IMR-90 (cell line): ENCODE data around the gene MEOX2. TPM values are rescaled to one million over a fixed set of nuclear protein-coding genes. Genes with fewer than 3 reads are reported as not detected.

Source experiments
- ATAC-seq: fragments of 200-7000 bp; cut with Tn5 transposase; 2 replicates; pipeline ENCODE4 v1.9.1; 2020; ENCODE audit warnings: low read depth, mild to moderate bottlenecking, moderate library complexity
- BruUV-seq: library from RNA; stranded (reverse); fragments of 400-500 nt; replicated peaks from 2 replicates; lab custom pipeline; 2021; lab: Mats Ljungman, UMichigan
- CTCF ChIA-PET: fragments of 300-600 bp; formaldehyde crosslinking; extraction: SDS; loops from one replicate; lab custom pipeline; 2021; ENCODE audit warnings: antibody characterized with exemption; lab: Yijun Ruan, JAX
- POLR2A ChIA-PET: fragments of 300-600 bp; sonication (Branson Sonifier 250); formaldehyde crosslinking; loops from one replicate; lab custom pipeline; 2022; ENCODE audit warnings: antibody characterized with exemption; ENCODE audit not compliant: unreplicated experiment; lab: Charles Lee
- DNase-seq: peaks from one replicate; pipeline ENCODE4 v3.0.0; 2013
- H2AFZ ChIP-seq: replicated peaks from 2 replicates; pipeline ENCODE3; 2013; ENCODE audit warnings: low read length, mild to moderate bottlenecking; ENCODE audit not compliant: poor library complexity
- H2AK5ac ChIP-seq: 2 replicates; pipeline ENCODE4 v1.6.1; 2013; ENCODE audit warnings: low read depth, low read length, inconsistent platforms
- H2AK9ac ChIP-seq: replicated peaks from 2 replicates; pipeline ENCODE3; 2013; ENCODE audit warnings: mild to moderate bottlenecking, low read depth, low read length, moderate library complexity; ENCODE audit not compliant: poor library complexity
- H2BK120ac ChIP-seq: 2 replicates; pipeline ENCODE4 v1.6.1; 2013; ENCODE audit warnings: low read depth, low read length, inconsistent platforms
- H2BK15ac ChIP-seq: 3 replicates; pipeline ENCODE4 v1.6.1; 2013; ENCODE audit warnings: low read depth, low read length, inconsistent platforms
- H2BK20ac ChIP-seq: 2 replicates; pipeline ENCODE4 v1.6.1; 2013; ENCODE audit warnings: low read depth, mild to moderate bottlenecking, inconsistent platforms, low read length, moderate library complexity
- H2BK5ac ChIP-seq: 2 replicates; pipeline ENCODE4 v1.6.1; 2013; ENCODE audit warnings: mild to moderate bottlenecking, low read depth, low read length, inconsistent platforms; ENCODE audit not compliant: poor library complexity, severe bottlenecking
- H3K14ac ChIP-seq: replicated peaks from 2 replicates; pipeline ENCODE4 v1.6.1; 2013; ENCODE audit warnings: low read depth, low read length, inconsistent platforms
- H3K18ac ChIP-seq: 2 replicates; pipeline ENCODE4 v1.6.1; 2013; ENCODE audit warnings: low read depth, low read length, control low read depth
- H3K23ac ChIP-seq: 2 replicates; pipeline ENCODE4 v1.6.1; 2013; ENCODE audit warnings: low read depth, low read length, inconsistent platforms
- H3K27ac ChIP-seq: 2 replicates; pipeline ENCODE4 v1.5.1; 2013; ENCODE audit warnings: mild to moderate bottlenecking, control low read depth, low read length; ENCODE audit not compliant: insufficient read depth
- H3K27me3 ChIP-seq: 2 replicates; pipeline ENCODE4 v1.6.1; 2013; ENCODE audit warnings: low read length; ENCODE audit not compliant: control insufficient read depth, insufficient read depth
- H3K36me3 ChIP-seq: 2 replicates; pipeline ENCODE4 v1.6.1; 2013; ENCODE audit warnings: low read length, mixed read lengths; ENCODE audit not compliant: control insufficient read depth, insufficient read depth
- H3K4ac ChIP-seq: 2 replicates; pipeline ENCODE4 v1.6.1; 2013; ENCODE audit warnings: low read depth, low read length, inconsistent platforms
- H3K4me1 ChIP-seq: 2 replicates; pipeline ENCODE4 v1.6.1; 2013; ENCODE audit warnings: low read length, mixed read lengths; ENCODE audit not compliant: control insufficient read depth, insufficient read depth
- H3K4me2 ChIP-seq: 2 replicates; pipeline ENCODE4 v1.6.1; 2013; ENCODE audit warnings: low read depth, mild to moderate bottlenecking, control low read depth, low read length, moderate library complexity
- H3K4me3 ChIP-seq: 2 replicates; pipeline ENCODE4 v1.5.1; 2013; ENCODE audit warnings: low read depth, mild to moderate bottlenecking, control low read depth, low read length, moderate library complexity; ENCODE audit not compliant: insufficient read depth
- H3K56ac ChIP-seq: 2 replicates; pipeline ENCODE4 v1.6.1; 2013; ENCODE audit warnings: low read length, inconsistent platforms; ENCODE audit not compliant: insufficient read depth; ENCODE audit errors: extremely low read depth
- H3K79me1 ChIP-seq, 2 experiments: 2 replicates each; pipeline ENCODE4 v1.6.1; 2013; ENCODE audit warnings: low read length in 2 of 2, inconsistent platforms in 1 of 2, low read depth in 1 of 2
- H3K9ac ChIP-seq: 2 replicates; pipeline ENCODE4 v1.6.1; 2013; ENCODE audit warnings: low read depth, low read length, control low read depth
- H3K9me1 ChIP-seq: 2 replicates; pipeline ENCODE4 v1.6.1; 2013; ENCODE audit warnings: low read length, inconsistent platforms; ENCODE audit not compliant: insufficient read depth
- H3K9me3 ChIP-seq: 2 replicates; pipeline ENCODE4 v1.6.1; 2013; ENCODE audit warnings: low read length; ENCODE audit not compliant: control insufficient read depth, insufficient read depth
- H4K20me1 ChIP-seq: 2 replicates; pipeline ENCODE4 v1.6.1; 2013; ENCODE audit warnings: low read length, inconsistent platforms; ENCODE audit not compliant: insufficient read depth
- H4K5ac ChIP-seq: 2 replicates; pipeline ENCODE4 v1.6.1; 2013; ENCODE audit warnings: mild to moderate bottlenecking, low read depth, low read length, control low read depth
- H4K8ac ChIP-seq, 2 experiments: 2 replicates each; pipeline ENCODE4 v1.6.1; 2013; ENCODE audit warnings: low read depth in 2 of 2, low read length in 2 of 2, control low read depth in 1 of 2, inconsistent platforms in 1 of 2
- H4K91ac ChIP-seq: 2 replicates; pipeline ENCODE4 v1.6.1; 2013; ENCODE audit warnings: low read depth, low read length, inconsistent platforms; ENCODE audit not compliant: insufficient read depth
- BHLHE40 ChIP-seq: fragments of 150-350 bp; IDR thresholded peaks from 2 replicates; pipeline ENCODE4 v1.6.1; 2016; ENCODE audit warnings: mild to moderate bottlenecking, low read depth, low read length
- CEBPB ChIP-seq: IDR thresholded peaks from 2 replicates; pipeline ENCODE4 v1.6.1; 2012; ENCODE audit warnings: low read depth, low read length, improper control_type of control experiment
- FOS ChIP-seq: fragments of 150-350 bp; IDR thresholded peaks from 2 replicates; pipeline ENCODE4 v1.6.1; 2016; ENCODE audit warnings: low read depth, low read length
- MAZ ChIP-seq: IDR thresholded peaks from 2 replicates; pipeline ENCODE4 v1.6.1; 2012; ENCODE audit warnings: low read depth, mild to moderate bottlenecking, low read length, improper control_type of control experiment, moderate library complexity, borderline replicate concordance
- MXI1 ChIP-seq: IDR thresholded peaks from 2 replicates; pipeline ENCODE4 v1.6.1; 2012; ENCODE audit warnings: low read depth, mild to moderate bottlenecking, low read length, moderate library complexity, borderline replicate concordance
- RAD21 ChIP-seq: IDR thresholded peaks from 2 replicates; pipeline ENCODE4 v1.6.1; 2012; ENCODE audit warnings: low read length, improper control_type of control experiment
- RFX5 ChIP-seq: IDR thresholded peaks from 2 replicates; pipeline ENCODE4 v1.8.0; 2012; ENCODE audit warnings: low read depth, mild to moderate bottlenecking, low read length, moderate library complexity
- SMC3 ChIP-seq: fragments of 150-350 bp; IDR thresholded peaks from 2 replicates; pipeline ENCODE4 v1.6.1; 2016; ENCODE audit warnings: low read depth, mild to moderate bottlenecking, antibody characterized with exemption, low read length, moderate library complexity
- WGBS, 2 experiments: methylation state at CpG; one replicate each; pipeline versions ENCODE4 v1.1.5 to v1.1.7; 2013; ENCODE audit warnings: missing lambda C conversion rate in 2 of 2; ENCODE audit not compliant: insufficient read length in 1 of 2; ENCODE audit errors: extremely low coverage in 2 of 2; 5-methylcytosine and 5-hydroxymethylcytosine counted together
- dilution Hi-C: fragments of 300-500 bp; cut with HindIII; formaldehyde crosslinking; loops from one replicate; pipeline ENCODE4 v1.14.3; 2018; ENCODE audit warnings: low sequenced_read_pairs; ENCODE audit not compliant: unreplicated experiment
- in situ Hi-C: fragments of 300-500 bp; cut with MboI; formaldehyde crosslinking; loops from 3 replicates; pipeline ENCODE4 v1.14.3; 2019; ENCODE audit warnings: low sequenced_read_pairs, inconsistent platforms, mixed read lengths
- intact Hi-C: fragments of 100-400 bp; cut with micrococcal nuclease; formaldehyde crosslinking; loops from 2 replicates; pipeline ENCODE4 v1.10.0; 2022
- polyA plus RNA-seq, 3 experiments: library from polyadenylated mRNA; depleted of rRNA; stranded (reverse); fragments of >200 nt; gene quantifications; 2 replicates each; pipeline ENCODE4 v1.2.3, GENCODE V29; 2012; ENCODE audit warnings: low replicate concordance in 1 of 3
- total RNA-seq: library from RNA; depleted of rRNA; stranded (reverse); fragments of >200 nt; gene quantifications from 2 replicates; pipeline ENCODE4 v1.2.3, GENCODE V29; 2012

Gene MEOX2
- total and polyA plus RNA-seq, 2 of the 4 experiments (the other 2 are of a cell fraction) = under 0.01 TPM; not detected in 1

- no peak overlapping the region for H2AFZ ChIP-seq
- H3K9ac ChIP-seq = no peak overlapping the region
- no peak overlapping the region for H2AK9ac ChIP-seq
- no peak overlapping the region for H2BK15ac ChIP-seq
- in situ Hi-C loops = no loop called here
- no peak overlapping the region for H3K27ac ChIP-seq
- DNase-seq = no peak
- intact Hi-C loops = no loop called here
- no peaks in the 10 kb centered on the region for H3K9me1 ChIP-seq
- TF ChIP-seq FOS (no peak), BHLHE40 (no peak), MXI1 (no peak), MAZ (no peak), RAD21 (no peak), SMC3 (no peak), CEBPB (no peak), RFX5 (no peak)
- no peak overlapping the region for H4K91ac ChIP-seq
- ChIA-PET CTCF (no interaction called here), POLR2A (no interaction called here)
- dilution Hi-C loops = no loop called here
- no TSS peak for BruUV-seq
- no peaks in the 10 kb centered on the region for H4K20me1 ChIP-seq
- no peak overlapping the region for H4K5ac ChIP-seq
- no peaks in the 10 kb centered on the region for H3K36me3 ChIP-seq
- WGBS, 2 experiments = no CpG with 5 or more reads among the region's 3 CpGs
- no peak overlapping the region for H3K14ac ChIP-seq
- H3K4me2 ChIP-seq = no peak overlapping the region
- H3K27me3 ChIP-seq = no peaks in the 10 kb centered on the region
- no peaks in the 10 kb centered on the region for H3K9me3 ChIP-seq
- H3K18ac ChIP-seq = no peak overlapping the region
- H2BK5ac ChIP-seq = no peak overlapping the region
- H2AK5ac ChIP-seq = no peak overlapping the region
- no peak overlapping the region for H4K8ac ChIP-seq
- H2BK120ac ChIP-seq = no peak overlapping the region
- no peak overlapping the region for H3K56ac ChIP-seq
- ATAC-seq = no peak
- H3K4me3 ChIP-seq = no peak overlapping the region
- H3K23ac ChIP-seq = no peak overlapping the region
- no peak overlapping the region for H3K4ac ChIP-seq
- no peaks in the 10 kb centered on the region for H3K4me1 ChIP-seq
- H3K79me1 ChIP-seq = no peaks in the 10 kb centered on the region
- no peak overlapping the region for H2BK20ac ChIP-seq
Observed at GRCh38 chr7:15567036-15567435, 119.4 kb downstream of the MEOX2 start.
